MCF 10A (cell line): ENCODE results near the gene FAM161B. TPM values are rescaled to one million over a fixed set of nuclear protein-coding genes. Genes with fewer than 3 reads are reported as not detected.
"Not testable (repeated sequence)": the region's sequence is repeated elsewhere in the genome, so short reads cannot be mapped to it uniquely, and the experiment has no call there.

Experiments used
- BruUV-seq: library from RNA; stranded (reverse); fragments of 400-500 nt; replicated peaks from 2 replicates; lab custom pipeline; 2021; lab: Mats Ljungman, UMichigan
- CTCF ChIA-PET: fragments of 300-600 bp; sonication (Branson Sonifier 250); formaldehyde crosslinking; extraction: SDS; loops from one replicate; lab custom pipeline; 2021; ENCODE audit warnings: antibody characterized with exemption, inconsistent platforms; lab: Yijun Ruan, JAX
- POLR2A ChIA-PET: fragments of 300-600, 350-650 bp; sonication (Branson Sonifier 250); formaldehyde crosslinking; extraction: SDS; loops from one replicate; lab custom pipeline; 2020; ENCODE audit warnings: antibody characterized with exemption, inconsistent platforms; lab: Yijun Ruan, JAX
- DNase-seq: peaks from one replicate; pipeline ENCODE4 v3.0.0-alpha.2; 2018; ENCODE audit not compliant: unreplicated experiment
- H3K27ac Mint-ChIP-seq: one replicate; pipeline ENCODE4 v1.8.0; 2022; ENCODE audit warnings: mild to moderate bottlenecking, low read depth, mixed read lengths; ENCODE audit not compliant: unreplicated experiment
- H3K27me3 Mint-ChIP-seq: one replicate; pipeline ENCODE4 v1.8.0; 2022; ENCODE audit warnings: mixed read lengths; ENCODE audit not compliant: insufficient read depth, unreplicated experiment
- H3K36me3 Mint-ChIP-seq: one replicate; pipeline ENCODE4 v1.8.0; 2022; ENCODE audit warnings: mild to moderate bottlenecking, moderate library complexity, mixed read lengths; ENCODE audit not compliant: insufficient read depth, unreplicated experiment
- H3K4me1 Mint-ChIP-seq: one replicate; pipeline ENCODE4 v1.8.0; 2022; ENCODE audit warnings: mixed read lengths; ENCODE audit not compliant: insufficient read depth, unreplicated experiment
- H3K4me3 Mint-ChIP-seq: one replicate; pipeline ENCODE4 v1.8.0; 2022; ENCODE audit warnings: mild to moderate bottlenecking, moderate library complexity, mixed read lengths; ENCODE audit not compliant: unreplicated experiment
- H3K9me3 Mint-ChIP-seq: one replicate; pipeline ENCODE4 v1.8.0; 2022; ENCODE audit warnings: mixed read lengths; ENCODE audit not compliant: unreplicated experiment
- intact Hi-C: fragments of 100-400 bp; cut with micrococcal nuclease; formaldehyde crosslinking; loops from 2 replicates; pipeline ENCODE4 v1.14.1; 2022
- total RNA-seq: library from RNA; stranded (reverse); gene quantifications from 2 replicates; pipeline ENCODE4 v1.2.3, GENCODE V29; 2022
- TF ChIP-seq, protein P1 (sequence below): fragments of 200-600 bp; IDR thresholded peaks from one replicate; pipeline ENCODE4 v1.8.0; 2022; ENCODE audit warnings: antibody characterized with exemption, mild to moderate bottlenecking; ENCODE audit not compliant: unreplicated experiment

Gene FAM161B
- total RNA-seq, 1 experiment from 2014 or later = 2.1 TPM

DNA sequence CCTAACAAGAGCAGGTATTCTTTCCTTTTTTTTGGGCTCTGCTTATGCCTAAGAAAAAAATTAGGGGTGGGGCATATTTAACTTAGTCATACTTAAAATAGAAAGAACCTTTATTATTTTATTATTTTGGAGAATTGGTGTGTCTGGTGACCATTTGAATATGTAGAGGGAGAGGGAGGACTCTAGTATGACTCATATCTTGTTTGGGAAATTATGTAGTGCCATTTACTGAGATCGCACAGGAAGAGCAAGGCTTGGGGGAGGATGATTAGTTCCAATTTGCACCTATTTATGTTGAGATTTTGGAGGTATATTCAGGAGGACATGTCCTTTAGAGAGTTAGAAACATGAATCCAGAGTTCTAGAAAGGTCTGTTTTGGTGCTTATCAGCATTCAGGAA is 53.4 kb downstream of the FAM161B start:
- ChIA-PET CTCF (no interaction called here), POLR2A (interaction anchor here (1.3 to 2.5 kb wide), 2 partner anchors 10 to 141 kb away, joined by 3 to 13 read pairs; partner anchors contain the start of gene ZNF410)
- Mint-ChIP-seq H3K36me3 (peaks cover 90% of the 10 kb centered on the region), H3K27me3 (no peaks in the 10 kb centered on the region), H3K4me3 (no peak overlapping the region), H3K4me1 (peaks cover 6% of the 10 kb centered on the region), H3K9me3 (no peaks in the 10 kb centered on the region), H3K27ac (peak overlapping the region; percentile 32)
- no TSS peak for BruUV-seq
- TF ChIP-seq, protein P1, sequence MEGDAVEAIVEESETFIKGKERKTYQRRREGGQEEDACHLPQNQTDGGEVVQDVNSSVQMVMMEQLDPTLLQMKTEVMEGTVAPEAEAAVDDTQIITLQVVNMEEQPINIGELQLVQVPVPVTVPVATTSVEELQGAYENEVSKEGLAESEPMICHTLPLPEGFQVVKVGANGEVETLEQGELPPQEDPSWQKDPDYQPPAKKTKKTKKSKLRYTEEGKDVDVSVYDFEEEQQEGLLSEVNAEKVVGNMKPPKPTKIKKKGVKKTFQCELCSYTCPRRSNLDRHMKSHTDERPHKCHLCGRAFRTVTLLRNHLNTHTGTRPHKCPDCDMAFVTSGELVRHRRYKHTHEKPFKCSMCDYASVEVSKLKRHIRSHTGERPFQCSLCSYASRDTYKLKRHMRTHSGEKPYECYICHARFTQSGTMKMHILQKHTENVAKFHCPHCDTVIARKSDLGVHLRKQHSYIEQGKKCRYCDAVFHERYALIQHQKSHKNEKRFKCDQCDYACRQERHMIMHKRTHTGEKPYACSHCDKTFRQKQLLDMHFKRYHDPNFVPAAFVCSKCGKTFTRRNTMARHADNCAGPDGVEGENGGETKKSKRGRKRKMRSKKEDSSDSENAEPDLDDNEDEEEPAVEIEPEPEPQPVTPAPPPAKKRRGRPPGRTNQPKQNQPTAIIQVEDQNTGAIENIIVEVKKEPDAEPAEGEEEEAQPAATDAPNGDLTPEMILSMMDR = no peak
- intact Hi-C loops = no loop called here
- peak; percentile 34 for DNase-seq

DNA sequence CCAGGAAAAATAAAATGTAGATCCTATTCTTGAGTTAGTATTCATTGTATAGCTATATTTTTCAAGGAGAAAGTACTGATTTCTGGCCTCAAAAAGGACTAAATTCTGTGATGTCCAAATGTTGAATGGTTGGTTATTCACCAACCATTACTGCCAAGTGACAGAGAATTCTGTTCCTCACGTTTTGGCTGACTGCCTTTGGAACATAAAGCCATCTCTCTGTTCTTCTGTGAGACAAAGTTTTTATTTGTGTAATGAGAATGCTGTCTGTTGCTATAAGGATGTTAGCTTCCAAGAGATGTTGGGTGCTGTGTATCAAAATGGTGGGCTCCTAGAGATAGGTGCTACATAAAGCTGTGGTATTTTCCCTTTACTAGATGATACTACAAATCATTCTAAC is 54.0 kb downstream of the FAM161B start:
- POLR2A ChIA-PET = interaction anchor here (0.6 to 2.5 kb wide), 6 partner anchors 9 to 814 kb away, joined by 3 to 13 read pairs (median 3); partner anchors contain the start of genes PTGR2 and ZNF410
- peaks cover 9% of the 10 kb centered on the region for H3K4me1 Mint-ChIP-seq
- no TSS peak for BruUV-seq
- CTCF ChIA-PET = interaction anchor here (0.7 kb wide), 1 partner anchor 167 kb away, joined by 3 read pairs; no protein-coding TSS in a partner anchor
- H3K9me3 Mint-ChIP-seq = no peaks in the 10 kb centered on the region
- TF ChIP-seq, protein P1 = no peak
- peaks cover 90% of the 10 kb centered on the region for H3K36me3 Mint-ChIP-seq
- no peak for DNase-seq
- H3K27me3 Mint-ChIP-seq = no peaks in the 10 kb centered on the region
- peak overlapping the region; percentile 32 for H3K27ac Mint-ChIP-seq
- H3K4me3 Mint-ChIP-seq = no peak overlapping the region
- intact Hi-C loops = no loop called here

DNA sequence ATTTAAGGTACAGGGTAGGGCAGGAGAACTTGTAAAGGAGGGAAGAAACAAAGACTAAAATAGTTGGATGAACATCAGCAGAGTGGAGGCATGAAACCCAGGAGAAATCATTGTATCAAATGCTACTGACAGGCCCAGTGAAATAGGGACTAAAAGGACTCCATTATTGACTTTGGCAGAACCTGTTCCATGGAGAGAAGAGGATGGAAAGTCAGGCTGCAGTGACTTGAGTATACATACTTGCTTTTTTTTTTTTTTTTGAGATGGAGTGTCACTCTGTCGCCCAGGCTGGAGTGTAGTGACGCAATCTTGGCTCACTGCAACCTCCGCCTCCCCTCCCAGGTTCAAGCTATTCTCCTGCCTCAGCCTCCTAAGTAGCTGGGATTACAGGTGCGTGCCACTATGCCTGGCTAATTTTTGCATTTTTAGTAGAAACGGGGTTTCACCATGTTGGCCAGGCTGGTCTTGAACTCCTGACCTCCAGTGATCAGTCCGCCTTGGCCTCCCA is 55.7 kb downstream of the FAM161B start:
- BruUV-seq, intact Hi-C loops, H3K9me3 Mint-ChIP-seq, H3K27me3 Mint-ChIP-seq, DNase-seq, H3K4me3 Mint-ChIP-seq, H3K27ac Mint-ChIP-seq, CTCF ChIA-PET: not testable (repeated sequence)
- Mint-ChIP-seq H3K36me3 (peaks cover 85% of the 10 kb centered on the region), H3K4me1 (peaks cover 13% of the 10 kb centered on the region)
- POLR2A ChIA-PET = interaction anchor here (2.5 kb wide), 1 partner anchor 8 kb away, joined by 13 read pairs; the partner anchor contains the start of gene ZNF410

DNA sequence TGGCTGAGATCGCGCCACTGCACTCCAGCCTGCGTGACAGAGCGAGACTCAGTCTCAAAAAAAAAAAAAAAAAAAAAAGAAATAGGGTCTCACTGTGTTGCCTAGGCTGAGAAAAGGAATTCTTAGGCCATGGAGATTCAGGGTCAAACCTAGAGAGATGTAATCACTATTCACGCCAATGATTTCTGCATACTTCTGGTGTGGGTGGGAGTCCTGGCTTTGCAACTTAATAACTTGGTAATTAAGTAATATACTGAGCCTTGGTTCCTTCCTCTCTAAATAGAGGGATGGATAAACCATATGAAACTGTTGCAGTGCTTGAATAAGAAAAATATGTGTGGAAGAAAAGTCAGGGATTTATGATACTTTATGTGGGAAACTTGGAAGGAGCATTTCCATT is 60.5 kb downstream of the FAM161B start:
- no peak overlapping the region for H3K4me3 Mint-ChIP-seq
- intact Hi-C loops = loop anchor here (5.0 kb wide), 2 partner anchors 147 to 167 kb away; no protein-coding TSS in a partner anchor
- H3K4me1 Mint-ChIP-seq = peaks cover 35% of the 10 kb centered on the region
- no TSS peak for BruUV-seq
- H3K27me3 Mint-ChIP-seq = no peaks in the 10 kb centered on the region
- H3K9me3 Mint-ChIP-seq = no peaks in the 10 kb centered on the region
- DNase-seq = no peak
- H3K27ac Mint-ChIP-seq = peak overlapping the region; percentile 93
- POLR2A ChIA-PET = interaction anchor here (0.9 to 6.0 kb wide), 4 partner anchors 37 to 135 kb away, joined by 3 to 95 read pairs (median 38); partner anchors contain the start of gene PTGR2
- CTCF ChIA-PET = interaction anchor here (0.9 to 1.0 kb wide), 2 partner anchors 12 to 18 kb away, joined by 3 to 5 read pairs; no protein-coding TSS in a partner anchor
- TF ChIP-seq, protein P1 = no peak
- peaks cover 48% of the 10 kb centered on the region for H3K36me3 Mint-ChIP-seq
